HG03442 (cell line): ENCODE results near the gene GLT8D2.

Experiments
- ATAC-seq: cut with Tn5 transposase; IDR thresholded peaks from one replicate; pipeline ENCODE4 v1.9.1; 2021; ENCODE audit warnings: mild to moderate bottlenecking, moderate library complexity; ENCODE audit not compliant: unreplicated experiment

The GLT8D2 gene

GRCh38 chr12:103955811-103956508 lies 94.0 kb downstream of the GLT8D2 start:
- ATAC-seq = no peak

DNA sequence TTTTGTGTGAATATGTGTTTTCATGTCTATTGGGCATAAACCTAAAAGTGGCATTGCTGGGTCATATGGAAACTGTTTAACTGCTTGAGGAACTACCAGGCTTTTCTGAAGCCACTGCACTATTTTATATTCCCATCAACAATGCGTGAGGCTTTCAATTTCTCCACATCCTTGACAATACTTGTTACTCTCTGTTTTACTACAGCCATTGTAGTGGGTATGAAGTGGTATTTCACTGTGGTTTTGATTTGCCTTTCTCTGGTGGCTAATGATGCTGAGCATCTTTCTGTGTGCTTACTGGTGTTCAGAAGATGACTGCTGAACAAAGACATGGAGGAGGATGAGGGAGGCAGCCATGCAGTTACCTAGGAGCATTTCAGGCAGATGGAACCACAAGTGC lies 97.5 kb downstream of the GLT8D2 start:
- no peak for ATAC-seq

GRCh38 chr12:103948746-103949406 lies 101.1 kb downstream of the GLT8D2 start:
- no peak for ATAC-seq

GRCh38 chr12:103947871-103948555 lies 102.0 kb downstream of the GLT8D2 start:
- no peak for ATAC-seq

- no peak for ATAC-seq
Observed at GRCh38 chr12:103944964-103945363, 105.0 kb downstream of the GLT8D2 start.
